Stimulated activated CD4-positive, alpha-beta T cell treated with anti-CD3 and anti-CD28 coated beads, Interleukin-4, amount 100 ng/mL, for 4 hours (primary cell): Measurements from ENCODE around the gene SIPA1L3.

Experiments used
- DNase-seq, 2 experiments: peaks; one replicate each; pipeline ENCODE4 v3.0.0-alpha.2; 2020

SIPA1L3 gene

DNA sequence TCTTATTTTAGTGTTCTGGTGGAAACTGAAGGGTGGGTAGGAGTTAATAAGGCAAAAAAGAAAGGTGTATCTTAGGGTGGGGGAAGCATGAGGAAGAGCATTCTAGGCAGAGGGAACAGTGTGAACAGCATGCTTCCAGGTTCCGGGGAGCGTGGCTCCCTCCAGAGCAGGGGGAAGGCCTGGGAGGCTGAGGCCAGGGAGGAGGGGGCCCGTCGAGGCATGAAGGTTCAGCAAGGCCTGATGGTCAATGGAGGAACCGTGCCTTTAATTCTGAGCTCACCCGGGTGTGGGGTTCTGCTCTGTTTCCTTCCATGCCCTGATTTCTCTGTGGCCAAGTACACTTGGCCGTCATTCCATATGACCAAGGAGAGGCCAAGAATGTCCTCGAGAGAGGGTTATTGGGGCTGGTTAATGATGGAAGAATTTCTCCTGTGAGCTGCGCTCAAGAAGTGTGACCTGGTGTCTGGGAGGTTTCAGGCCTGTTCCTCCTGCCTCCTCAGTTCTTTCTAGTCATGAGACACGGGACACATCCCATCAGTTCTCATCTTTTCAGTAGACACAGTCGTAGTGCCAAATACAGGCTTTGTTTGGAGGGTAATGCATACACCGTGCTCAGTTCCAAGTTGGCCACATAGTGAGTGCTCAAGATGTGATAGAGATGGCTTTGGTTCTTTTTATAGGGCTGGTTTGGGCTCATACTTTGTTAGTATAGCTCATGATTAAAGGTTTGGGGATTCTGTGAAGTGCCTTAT lies 73.6 kb downstream of the SIPA1L3 start:
- no peak for DNase-seq

DNA sequence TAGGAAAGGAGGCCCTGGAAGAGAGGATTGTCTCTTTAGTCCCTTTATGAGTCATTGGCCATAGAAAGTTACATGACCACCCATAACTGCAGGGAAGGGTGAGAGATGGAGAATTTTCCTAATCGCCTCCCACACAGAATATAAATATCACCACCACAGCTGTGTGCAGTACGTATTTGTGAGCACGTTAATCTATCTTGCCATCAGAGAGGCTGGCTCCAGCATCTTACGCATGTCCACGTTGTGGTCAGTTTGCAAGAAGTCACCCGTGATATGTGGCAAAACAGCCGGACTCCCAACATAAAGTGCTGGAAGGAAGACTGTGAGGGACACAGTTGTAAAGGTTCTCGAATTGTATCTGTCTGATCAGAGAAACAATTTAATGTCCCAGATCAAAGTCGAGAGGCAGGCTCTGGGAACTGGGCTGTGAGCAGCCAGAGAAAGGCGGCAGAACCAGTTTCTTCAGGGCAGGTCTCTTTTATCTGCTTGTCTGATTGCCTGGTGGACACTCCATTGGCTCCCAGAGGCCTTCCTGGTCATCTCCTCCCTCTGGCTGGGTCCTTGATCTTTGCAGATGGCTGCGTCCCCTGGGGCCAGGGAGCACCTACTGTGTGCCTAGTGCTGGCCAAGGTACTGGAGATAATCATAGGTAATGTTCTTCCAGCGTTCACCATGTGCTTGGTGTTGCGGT lies 74.9 kb downstream of the SIPA1L3 start:
- no peak for DNase-seq

DNA sequence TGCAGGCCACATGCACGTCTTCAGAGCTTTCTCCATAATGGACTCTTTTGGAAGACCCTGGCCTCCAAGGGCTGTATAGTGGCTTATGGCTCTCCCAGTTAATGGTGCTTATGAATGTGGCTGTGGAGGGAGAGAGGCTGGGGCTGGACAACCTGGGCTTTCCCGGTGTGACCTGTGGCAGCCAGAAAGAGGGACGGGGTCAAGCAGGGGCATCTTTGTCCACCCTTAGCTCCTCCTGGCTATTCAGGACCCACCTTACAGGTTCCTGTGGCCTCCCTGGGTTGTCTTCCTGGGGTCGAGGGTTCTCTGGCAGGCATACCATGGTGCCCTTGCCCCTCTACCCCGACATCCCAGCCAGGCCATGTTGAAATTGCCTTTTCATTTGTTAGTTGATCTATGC lies 75.6 kb downstream of the SIPA1L3 start:
- DNase-seq: no peak

GRCh38 chr19:37983153-37983552 lies 76.1 kb downstream of the SIPA1L3 start:
- DNase-seq: no peak

- DNase-seq: no peak
Measured at GRCh38 chr19:37983916-37984315, 76.9 kb downstream of the SIPA1L3 start.

DNA sequence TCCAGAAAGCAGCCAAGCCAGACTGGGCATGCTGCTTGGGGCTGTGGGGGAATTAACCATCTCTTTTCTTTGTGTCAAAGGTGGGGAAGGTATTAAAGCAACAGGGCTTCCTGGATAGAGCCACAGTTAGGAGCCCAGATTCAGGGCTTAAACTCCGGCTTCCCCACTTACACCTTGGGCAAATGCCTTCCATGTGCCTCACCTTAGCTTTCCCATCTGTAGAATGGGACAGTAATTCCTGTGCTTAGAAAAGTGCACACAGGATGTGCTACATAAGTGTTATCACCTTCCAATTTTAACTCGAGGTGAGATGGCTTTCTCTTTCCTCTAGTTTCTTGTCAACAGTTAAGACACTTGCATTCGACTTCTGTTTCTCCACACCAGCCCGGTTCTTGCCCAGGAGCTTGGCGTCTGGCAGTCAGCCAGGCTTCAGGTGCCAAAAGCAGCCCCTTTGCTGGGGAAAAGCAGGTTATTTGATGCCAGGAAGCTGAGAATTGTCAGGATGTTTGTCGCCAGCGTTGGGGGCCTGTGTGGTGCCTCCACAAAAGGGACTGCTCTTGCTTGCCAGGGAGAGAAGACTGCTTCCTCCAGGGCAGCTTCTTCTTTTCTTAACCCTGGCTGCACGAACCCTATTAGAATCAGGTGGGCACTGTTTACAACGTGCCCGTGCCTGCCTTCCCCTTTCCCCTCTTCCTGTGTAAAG lies 79.2 kb downstream of the SIPA1L3 start:
- DNase-seq: no peak

DNA sequence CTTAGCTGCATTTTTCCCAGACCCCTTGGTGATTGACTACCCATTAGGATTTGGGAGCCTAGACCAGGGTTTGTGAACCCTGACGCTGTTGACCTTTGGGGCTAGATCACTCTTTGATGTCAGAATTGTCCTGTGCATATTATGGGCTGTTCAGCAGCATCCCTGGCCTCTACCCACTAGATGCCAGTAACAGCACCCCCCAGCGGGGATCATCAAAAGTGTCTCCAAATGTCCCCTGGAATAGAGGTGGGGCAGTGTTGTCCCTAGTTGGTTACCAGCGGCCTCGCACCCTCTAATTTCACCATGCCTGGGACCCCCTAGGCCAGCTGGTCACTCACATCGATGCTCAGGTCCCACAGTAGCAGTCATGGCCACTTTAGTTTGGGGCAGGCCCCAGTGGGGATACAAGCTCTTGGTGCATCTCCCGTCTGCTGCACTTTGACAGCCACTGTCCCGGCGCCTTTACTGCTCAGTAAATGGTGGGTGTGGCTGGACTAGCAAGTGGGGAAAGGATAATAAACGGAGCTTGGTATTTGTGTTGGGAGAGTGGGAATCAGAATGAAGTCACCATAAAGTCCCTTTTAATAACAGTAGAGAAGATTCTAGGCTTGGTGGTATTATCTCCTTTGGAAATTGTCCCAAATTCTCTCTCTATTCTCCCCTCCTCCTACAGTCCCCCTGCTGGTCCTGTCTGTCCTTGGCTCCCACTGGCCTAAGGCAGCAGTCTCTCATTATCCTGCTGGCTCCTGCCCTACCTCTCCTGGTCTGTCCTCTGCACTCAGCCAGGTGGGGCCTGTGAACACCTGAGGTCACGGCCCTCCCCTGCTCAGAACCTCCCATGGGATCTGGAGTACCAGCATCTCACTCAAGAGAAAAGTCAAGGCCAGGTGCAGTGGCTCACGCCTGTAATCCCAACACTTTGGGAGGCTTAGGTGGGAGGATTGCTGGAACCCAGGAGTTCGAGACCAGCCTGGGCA lies 80.6 kb downstream of the SIPA1L3 start:
- no peak for DNase-seq

GRCh38 chr19:37988758-37989635 lies 82.0 kb downstream of the SIPA1L3 start:
- no peak for DNase-seq

DNA sequence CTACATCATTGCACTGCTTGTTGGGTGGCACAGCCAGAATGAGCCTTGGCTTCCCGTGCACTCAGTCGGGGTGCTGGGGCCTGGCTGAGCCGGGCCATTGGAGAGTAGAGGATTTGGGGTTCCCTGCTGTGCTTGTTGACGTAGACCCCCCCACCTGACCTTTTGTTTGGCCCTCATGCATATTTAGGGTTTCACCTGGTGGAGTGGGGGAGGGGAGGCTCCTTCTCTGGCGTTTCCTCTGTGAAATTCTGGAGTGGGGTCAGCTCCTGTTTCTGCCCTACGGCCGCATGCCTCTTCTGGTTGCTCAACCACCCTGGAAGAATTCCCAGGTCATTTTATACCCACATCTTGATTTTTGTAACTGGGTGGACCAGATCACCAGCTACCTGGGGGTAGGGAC lies 82.8 kb downstream of the SIPA1L3 start:
- no peak for DNase-seq

- DNase-seq: no peak
Measured at GRCh38 chr19:37990362-37990761, 83.4 kb downstream of the SIPA1L3 start.

- DNase-seq: no peak
Measured at GRCh38 chr19:37991176-37991835, 84.3 kb downstream of the SIPA1L3 start.

DNA sequence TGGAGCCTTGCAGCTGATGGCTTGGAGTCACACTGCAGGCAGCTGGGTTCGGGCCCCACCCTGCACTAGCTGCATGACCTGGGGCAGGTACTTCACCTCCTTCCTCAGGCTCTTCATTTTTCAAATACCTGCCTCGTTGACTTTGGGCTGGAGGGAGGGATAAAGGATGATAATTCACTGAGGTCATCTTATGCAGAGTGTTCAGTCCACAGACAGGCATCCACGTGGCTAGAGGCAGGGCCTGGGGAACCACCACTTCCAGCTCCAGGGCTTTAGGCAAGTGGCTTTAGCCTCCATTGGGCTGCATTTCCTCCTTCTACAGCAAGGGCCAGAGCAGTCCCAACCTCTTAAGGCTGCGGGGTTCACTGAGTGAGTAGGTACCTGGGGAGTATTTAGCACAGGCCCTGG lies 84.8 kb downstream of the SIPA1L3 start:
- no peak for DNase-seq

DNA sequence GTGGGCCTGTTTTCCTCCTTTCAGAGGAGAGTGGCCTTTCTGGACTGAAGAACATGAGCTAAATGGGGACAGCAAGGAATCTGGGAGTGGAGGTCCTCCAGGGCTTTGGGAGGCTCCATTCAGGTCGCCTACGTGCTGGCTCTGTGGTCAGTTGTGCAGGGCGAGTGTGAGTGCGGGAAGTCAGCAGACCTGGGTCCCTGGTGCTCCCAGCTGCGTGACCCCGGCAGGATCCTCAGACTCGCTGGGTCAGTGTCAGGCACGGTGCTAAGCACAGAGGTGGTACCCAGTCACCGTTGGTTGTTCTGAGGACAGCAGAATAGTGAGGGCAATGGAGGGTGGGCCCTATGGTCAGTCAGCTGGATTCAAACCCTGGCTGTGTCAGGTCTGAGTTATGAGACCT lies 85.8 kb downstream of the SIPA1L3 start:
- DNase-seq: no peak

GRCh38 chr19:37994823-37995130 lies 87.8 kb downstream of the SIPA1L3 start:
- no peak for DNase-seq

GRCh38 chr19:37995346-37995745 lies 88.3 kb downstream of the SIPA1L3 start:
- DNase-seq: no peak

- peak in 1 of 2 experiments; percentile 12 for DNase-seq
Measured at GRCh38 chr19:37997911-37998344, 90.9 kb downstream of the SIPA1L3 start.

- DNase-seq: no peak
Measured at GRCh38 chr19:37998801-37999308, 91.8 kb downstream of the SIPA1L3 start.

DNA sequence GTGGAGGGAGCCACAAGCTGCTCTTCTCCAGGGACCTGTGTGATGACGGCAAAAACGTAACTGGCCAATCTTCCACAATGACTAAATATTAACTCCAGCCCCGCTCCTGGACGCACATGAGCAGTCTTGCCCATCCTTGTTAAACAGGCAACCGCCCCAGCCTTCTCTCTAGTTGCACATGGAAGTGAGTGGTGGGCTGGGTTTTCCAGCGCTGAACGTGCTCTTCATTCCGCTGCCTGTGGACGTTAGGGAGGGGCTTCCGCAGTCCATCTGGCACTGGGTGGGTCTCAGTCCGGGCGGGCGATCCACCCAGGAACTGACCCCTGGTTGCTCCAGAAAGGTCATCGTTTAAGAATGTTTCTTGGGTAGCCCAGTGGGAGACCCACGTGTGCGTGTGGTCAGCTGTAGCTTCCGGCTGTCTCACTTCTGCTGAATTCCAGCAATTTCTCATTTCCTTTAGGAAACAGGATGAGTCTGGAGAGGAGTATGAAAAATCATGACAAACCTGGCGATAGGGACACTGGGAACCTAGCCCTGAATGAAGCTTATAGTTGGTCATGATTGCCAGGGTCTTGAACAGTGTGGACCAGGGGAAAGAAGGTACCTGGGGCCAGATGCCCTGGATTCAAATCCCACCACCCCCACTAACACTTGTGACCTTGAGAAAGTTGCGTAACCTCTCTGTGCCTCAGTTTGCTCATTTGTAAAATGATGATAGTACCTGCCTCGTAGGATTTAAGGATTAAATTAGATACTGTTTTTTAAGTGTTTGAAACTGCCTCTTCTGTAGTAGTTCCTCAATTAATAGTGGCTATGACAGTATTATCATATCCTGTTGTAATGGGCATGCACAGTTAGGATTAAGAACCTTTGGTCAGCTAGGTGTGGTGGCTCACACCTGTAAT lies 92.6 kb downstream of the SIPA1L3 start:
- DNase-seq: no peak

DNA sequence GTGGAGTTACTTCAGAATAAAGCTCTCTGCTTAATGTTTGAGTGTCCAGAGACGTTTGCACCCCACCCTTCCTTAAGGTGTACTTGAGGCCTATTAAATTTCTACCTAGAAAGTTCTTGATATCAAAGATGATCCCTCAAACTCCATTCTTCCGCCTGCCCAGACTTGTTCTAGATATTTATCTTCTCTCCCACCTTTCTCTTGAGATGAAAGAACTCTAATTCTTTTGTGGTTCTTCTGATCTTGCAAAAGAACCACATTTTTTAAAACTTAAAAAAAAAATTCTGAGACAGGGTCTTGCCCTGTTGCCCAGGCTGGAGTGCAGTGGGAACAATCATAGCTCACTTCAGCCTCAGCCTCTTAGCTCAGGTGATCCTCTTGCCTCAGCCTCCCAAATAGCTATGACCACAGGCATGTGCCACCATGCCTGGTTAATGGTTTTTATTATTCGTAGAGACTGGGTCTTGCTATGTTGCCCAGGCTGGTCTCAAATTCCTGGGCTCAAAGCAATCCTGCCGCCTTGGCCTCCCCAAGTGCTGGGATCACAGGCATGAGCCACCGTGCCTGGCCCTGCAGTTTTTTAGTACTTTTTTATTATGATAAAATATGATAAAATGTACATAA lies 94.3 kb downstream of the SIPA1L3 start:
- DNase-seq: no peak
